OCI-LY3 (cell line): ENCODE measurements around the gene RIMKLA.

Source experiments
- H2AFZ ChIP-seq: fragments of 200-600, 300-600 bp; shearing (Covaris generic); 2 replicates; pipeline ENCODE4 v1.6.0; 2014; ENCODE audit warnings: antibody characterized with exemption, low read depth, low read length
- H3K27ac ChIP-seq: fragments of 200-600, 300-600 bp; sonication (generic); 2 replicates; pipeline ENCODE4 v1.5.1; 2014; ENCODE audit warnings: mild to moderate bottlenecking, low read length, moderate library complexity, mixed read lengths
- H3K27me3 ChIP-seq: fragments of 200-600, 300-600 bp; sonication (generic); 2 replicates; pipeline ENCODE4 v1.6.1; 2014; ENCODE audit warnings: low read depth, low read length, mixed read lengths
- H3K36me3 ChIP-seq: fragments of 200-600, 300-600 bp; sonication (generic); replicated peaks from 2 replicates; pipeline ENCODE3; 2014; ENCODE audit warnings: low read depth, low read length, mixed read lengths
- H3K4me1 ChIP-seq: fragments of 300-600, 200-600 bp; sonication (generic); 2 replicates; pipeline ENCODE4 v1.6.1; 2014; ENCODE audit warnings: low read length, mixed read lengths
- H3K4me2 ChIP-seq: fragments of 200-600, 300-600 bp; sonication (generic); 2 replicates; pipeline ENCODE4 v1.6.1; 2014; ENCODE audit warnings: low read length, mixed read lengths
- H3K4me3 ChIP-seq: fragments of 300-600, 200-600 bp; sonication (generic); 2 replicates; pipeline ENCODE4 v1.5.1; 2014; ENCODE audit warnings: antibody characterized with exemption, mild to moderate bottlenecking, low read length, moderate library complexity
- H3K79me2 ChIP-seq: fragments of 300-600, 200-600 bp; shearing (Covaris generic); 2 replicates; pipeline ENCODE4 v1.6.1; 2014; ENCODE audit warnings: mild to moderate bottlenecking, low read length, mixed read lengths
- H3K9ac ChIP-seq: fragments of 300-600, 200-600 bp; shearing (Covaris generic); 2 replicates; pipeline ENCODE4 v1.6.0; 2014; ENCODE audit warnings: mild to moderate bottlenecking, low read length, moderate library complexity
- H3K9me3 ChIP-seq: fragments of 200-600, 300-600 bp; shearing (Covaris generic); 2 replicates; pipeline ENCODE4 v1.6.1; 2014; ENCODE audit warnings: low read length, mixed read lengths; ENCODE audit not compliant: insufficient read depth
- H4K20me1 ChIP-seq: fragments of 200-600, 300-600 bp; sonication (generic); 2 replicates; pipeline ENCODE4 v1.6.1; 2016; ENCODE audit warnings: low read length, mixed read lengths; ENCODE audit not compliant: insufficient read depth
- EZH2phosphoT487 ChIP-seq: fragments of 200-600 bp; shearing (Covaris generic); IDR thresholded peaks from 2 replicates; pipeline ENCODE4 v1.6.1; 2018; ENCODE audit warnings: antibody characterized with exemption, mixed run types, low read depth
- TF ChIP-seq, protein P1 (sequence below): fragments of 200-600, 300-600 bp; sonication (generic); IDR thresholded peaks from 2 replicates; pipeline ENCODE4 v1.5.1; 2014; ENCODE audit warnings: antibody characterized with exemption, low read length, low read depth

The RIMKLA gene

DNA sequence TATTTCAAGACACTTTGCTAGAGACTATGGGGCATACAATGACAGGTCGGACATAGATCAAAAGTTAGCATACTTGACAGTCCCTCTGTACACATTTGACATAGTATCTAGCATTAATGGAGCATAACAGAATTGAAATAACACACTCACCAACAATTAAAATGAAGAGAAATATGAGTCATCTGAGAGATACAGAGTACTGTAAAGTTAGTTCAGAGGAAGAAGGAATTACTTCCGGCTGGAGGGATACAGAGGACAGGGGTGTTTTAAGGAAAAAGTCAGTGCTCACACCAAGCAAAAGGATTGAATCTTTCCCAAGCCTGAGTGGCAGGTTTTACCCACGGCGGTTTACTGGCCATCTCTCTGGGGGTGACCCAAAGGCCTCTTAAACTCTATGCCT is 72.8 kb downstream of the RIMKLA start:
- Histone ChIP-seq H3K4me3 (no peak overlapping the region), H2AFZ (no peak overlapping the region), H3K9me3 (no peaks in the 10 kb centered on the region), H4K20me1 (no peaks in the 10 kb centered on the region), H3K4me2 (no peak overlapping the region), H3K4me1 (peaks cover 5% of the 10 kb centered on the region), H3K27me3 (no peaks in the 10 kb centered on the region), H3K9ac (no peak overlapping the region), H3K79me2 (peaks cover 16% of the 10 kb centered on the region), H3K36me3 (peaks cover 6% of the 10 kb centered on the region), H3K27ac (no peak overlapping the region)
- TF ChIP-seq, protein P1, sequence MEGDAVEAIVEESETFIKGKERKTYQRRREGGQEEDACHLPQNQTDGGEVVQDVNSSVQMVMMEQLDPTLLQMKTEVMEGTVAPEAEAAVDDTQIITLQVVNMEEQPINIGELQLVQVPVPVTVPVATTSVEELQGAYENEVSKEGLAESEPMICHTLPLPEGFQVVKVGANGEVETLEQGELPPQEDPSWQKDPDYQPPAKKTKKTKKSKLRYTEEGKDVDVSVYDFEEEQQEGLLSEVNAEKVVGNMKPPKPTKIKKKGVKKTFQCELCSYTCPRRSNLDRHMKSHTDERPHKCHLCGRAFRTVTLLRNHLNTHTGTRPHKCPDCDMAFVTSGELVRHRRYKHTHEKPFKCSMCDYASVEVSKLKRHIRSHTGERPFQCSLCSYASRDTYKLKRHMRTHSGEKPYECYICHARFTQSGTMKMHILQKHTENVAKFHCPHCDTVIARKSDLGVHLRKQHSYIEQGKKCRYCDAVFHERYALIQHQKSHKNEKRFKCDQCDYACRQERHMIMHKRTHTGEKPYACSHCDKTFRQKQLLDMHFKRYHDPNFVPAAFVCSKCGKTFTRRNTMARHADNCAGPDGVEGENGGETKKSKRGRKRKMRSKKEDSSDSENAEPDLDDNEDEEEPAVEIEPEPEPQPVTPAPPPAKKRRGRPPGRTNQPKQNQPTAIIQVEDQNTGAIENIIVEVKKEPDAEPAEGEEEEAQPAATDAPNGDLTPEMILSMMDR: no peak
- no peak for TF ChIP-seq EZH2phosphoT487

DNA sequence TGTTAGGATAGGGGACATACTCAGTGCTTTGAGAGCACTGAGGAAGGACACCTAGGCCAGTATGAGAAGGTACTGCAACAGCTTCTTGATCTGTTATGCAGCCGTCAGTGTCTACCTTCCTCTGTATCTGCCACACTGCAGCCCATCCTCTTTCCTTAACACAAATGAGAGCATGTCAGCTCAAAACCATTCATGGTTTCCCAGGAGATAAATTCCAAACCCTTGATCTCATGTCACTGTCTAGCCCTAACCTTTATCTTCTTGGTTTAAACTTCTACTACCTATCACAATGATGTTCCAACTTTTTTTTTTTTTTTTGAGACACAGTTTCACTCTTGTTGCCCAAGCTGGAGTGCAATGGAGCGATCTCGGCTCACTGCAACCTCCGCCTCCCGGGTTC is 73.8 kb downstream of the RIMKLA start:
- no peak overlapping the region for H3K4me2 ChIP-seq
- H3K4me1 ChIP-seq: peaks cover 5% of the 10 kb centered on the region
- TF ChIP-seq EZH2phosphoT487: no peak
- TF ChIP-seq, protein P1: no peak
- no peak overlapping the region for H2AFZ ChIP-seq
- no peak overlapping the region for H3K27ac ChIP-seq
- peaks cover 16% of the 10 kb centered on the region for H3K79me2 ChIP-seq
- H3K36me3 ChIP-seq: peaks cover 12% of the 10 kb centered on the region
- no peak overlapping the region for H3K4me3 ChIP-seq
- no peaks in the 10 kb centered on the region for H3K27me3 ChIP-seq
- H3K9me3 ChIP-seq: no peaks in the 10 kb centered on the region
- H3K9ac ChIP-seq: no peak overlapping the region
- no peaks in the 10 kb centered on the region for H4K20me1 ChIP-seq

DNA sequence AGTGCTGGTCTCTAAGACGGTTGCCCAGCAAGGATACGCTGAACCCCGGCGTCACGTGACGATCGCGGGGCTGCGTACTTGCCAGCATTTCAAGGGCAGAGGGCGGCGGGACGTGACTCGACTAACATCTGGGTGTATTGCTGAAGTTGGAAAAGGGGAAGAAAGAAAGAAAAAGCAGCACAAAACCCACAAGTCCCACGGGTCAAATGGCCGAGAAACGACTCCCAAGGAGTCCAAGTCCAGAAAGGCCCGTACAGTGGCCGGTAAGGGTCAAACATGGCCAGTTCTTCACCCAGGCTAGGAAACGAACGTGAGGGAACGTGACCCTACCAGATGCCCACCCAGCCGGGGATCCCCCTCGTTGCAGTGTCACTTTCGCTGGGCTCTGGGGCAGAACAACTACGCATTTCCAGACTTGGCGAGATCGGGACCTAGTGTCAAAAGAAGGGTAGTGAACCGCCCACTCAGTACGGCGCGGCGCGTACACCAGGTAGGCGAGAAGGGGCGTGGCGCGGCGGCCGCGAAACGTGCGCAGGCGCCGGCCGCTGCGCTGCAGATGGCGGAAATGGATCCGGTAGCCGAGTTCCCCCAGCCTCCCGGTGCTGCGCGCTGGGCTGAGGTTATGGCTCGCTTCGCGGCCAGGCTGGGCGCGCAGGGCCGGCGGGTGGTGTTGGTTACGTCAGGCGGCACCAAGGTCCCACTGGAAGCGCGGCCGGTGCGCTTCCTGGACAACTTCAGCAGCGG is 75.6 kb downstream of the RIMKLA start, which contains the start of the genes PPCS and ZMYND12:
Gene PPCS, plus strand, starts transcription at position 534 of the 744 bp plus-strand sequence. Its CDS starts 23 bp downstream, at position 557.
Gene ZMYND12, minus strand, starts transcription at position 13 of the 744 bp plus-strand sequence. CDS start 25 bp downstream, outside the sequence.
- Histone ChIP-seq H3K27me3 (no peaks in the 10 kb centered on the region), H3K9ac (peak within 1 kb of the TSS; percentile 95), H3K27ac (peak within 1 kb of the TSS; percentile 66), H3K79me2 (peaks cover 16% of the 10 kb centered on the region), H3K36me3 (peaks cover 22% of the 10 kb centered on the region), H3K4me1 (peaks cover 5% of the 10 kb centered on the region), H2AFZ (peak within 1 kb of the TSS; percentile 82), H3K9me3 (no peaks in the 10 kb centered on the region), H3K4me2 (peak within 1 kb of the TSS; percentile 93), H4K20me1 (no peaks in the 10 kb centered on the region), H3K4me3 (peak within 1 kb of the TSS; percentile 96)
- TF ChIP-seq EZH2phosphoT487: no peak
- TF ChIP-seq, protein P1: no peak

DNA sequence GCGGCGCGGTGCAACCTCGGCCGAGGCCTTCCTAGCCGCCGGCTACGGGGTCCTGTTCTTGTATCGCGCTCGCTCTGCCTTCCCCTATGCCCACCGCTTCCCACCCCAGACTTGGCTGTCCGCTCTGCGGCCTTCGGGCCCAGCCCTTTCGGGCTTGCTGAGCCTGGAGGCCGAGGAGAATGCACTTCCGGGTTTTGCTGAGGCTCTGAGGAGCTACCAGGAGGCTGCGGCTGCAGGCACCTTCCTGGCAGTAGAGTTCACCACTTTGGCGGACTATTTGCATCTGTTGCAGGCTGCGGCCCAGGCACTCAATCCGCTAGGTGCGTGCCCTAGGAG is 76.1 kb downstream of the RIMKLA start:
- no peaks in the 10 kb centered on the region for H3K27me3 ChIP-seq
- H2AFZ ChIP-seq: peak overlapping the region; percentile 82; the same call in 1 of the 2 replicates
- peaks cover 23% of the 10 kb centered on the region for H3K36me3 ChIP-seq
- H3K4me3 ChIP-seq: peak overlapping the region; percentile 96
- H3K9me3 ChIP-seq: no peaks in the 10 kb centered on the region
- H3K27ac ChIP-seq: peak overlapping the region; percentile 66
- peaks cover 5% of the 10 kb centered on the region for H3K4me1 ChIP-seq
- TF ChIP-seq EZH2phosphoT487: no peak
- TF ChIP-seq, protein P1: no peak
- H3K79me2 ChIP-seq: peaks cover 16% of the 10 kb centered on the region
- H4K20me1 ChIP-seq: no peaks in the 10 kb centered on the region
- H3K4me2 ChIP-seq: peak overlapping the region; percentile 93
- peak overlapping the region; percentile 95 for H3K9ac ChIP-seq
